ENCODE measurements around the gene EPS8L2.
A peak's percentile ranks its signal among the peaks of the same experiment; 100 is the strongest.

The EPS8L2 gene

GRCh38 chr11:705646-706438 lies at the start of gene EPS8L2:
EPS8L2 (plus strand) TSS chr11:706231; CDS start chr11:709408, 3,177 bp downstream.
- no peak for DNase-seq

GRCh38 chr11:656426-656825 lies 49.6 kb upstream of the EPS8L2 start:
- DNase-seq = no peak

- DNase-seq = no peak
Measured at GRCh38 chr11:656866-657265, 49.2 kb upstream of the EPS8L2 start.

- DNase-seq = no peak
Measured at GRCh38 chr11:657691-658126, 48.3 kb upstream of the EPS8L2 start.

- no peak for DNase-seq
Measured at GRCh38 chr11:659532-660085, 46.4 kb upstream of the EPS8L2 start.

- DNase-seq = no peak
Measured at GRCh38 chr11:660281-660680, 45.8 kb upstream of the EPS8L2 start.

- DNase-seq = no peak
Measured at GRCh38 chr11:660681-661444, 45.2 kb upstream of the EPS8L2 start.

GRCh38 chr11:662689-663274 lies 43.2 kb upstream of the EPS8L2 start:
- peak in 39 of 56 donors; percentile 8 to 78 (median 44) for DNase-seq

- no peak for DNase-seq
Measured at GRCh38 chr11:665062-665703, 40.8 kb upstream of the EPS8L2 start.

- no peak for DNase-seq
Measured at GRCh38 chr11:665704-666281, 40.2 kb upstream of the EPS8L2 start.

- DNase-seq = no peak
Measured at GRCh38 chr11:673866-674265, 32.2 kb upstream of the EPS8L2 start.

GRCh38 chr11:674406-674805 lies 31.6 kb upstream of the EPS8L2 start:
- no peak for DNase-seq

- no peak for DNase-seq
Measured at GRCh38 chr11:678297-678696, 27.7 kb upstream of the EPS8L2 start.

GRCh38 chr11:679271-680207 lies 26.5 kb upstream of the EPS8L2 start:
- no peak for DNase-seq

GRCh38 chr11:680476-680875 lies 25.6 kb upstream of the EPS8L2 start:
- peak in 5 of 56 donors; percentile 24 to 32 (median 27) for DNase-seq

GRCh38 chr11:680970-681369 lies 25.1 kb upstream of the EPS8L2 start:
- no peak for DNase-seq

- DNase-seq = no peak
Measured at GRCh38 chr11:686451-687243, 19.4 kb upstream of the EPS8L2 start.

- DNase-seq = no peak
Measured at GRCh38 chr11:687751-688150, 18.3 kb upstream of the EPS8L2 start.

- no peak for DNase-seq
Measured at GRCh38 chr11:688681-689080, 17.4 kb upstream of the EPS8L2 start.
